Neural progenitor cell (in vitro differentiated cells): ENCODE measurements around the gene CREB5.

Source experiments
- CTCF ChIP-seq: fragments of 200-600 bp; sonication (generic); IDR thresholded peaks from 2 replicates; pipeline ENCODE4 v1.5.1; 2017; ENCODE audit warnings: antibody characterized with exemption, mild to moderate bottlenecking
- EZH2 ChIP-seq: fragments of 200-600 bp; sonication (generic); IDR thresholded peaks from 2 replicates; pipeline ENCODE4 v1.6.1; 2017; ENCODE audit warnings: antibody characterized with exemption, mild to moderate bottlenecking, moderate library complexity

GRCh38 chr7:28550580-28551186 is 138.4 kb downstream of the CREB5 start:
- TF ChIP-seq CTCF (no peak), EZH2 (no peak)
